Activated T-cell treated with anti-CD3 and anti-CD28 coated beads for 4 hours (primary cell): ENCODE data around the gene SLC39A13.
A peak's percentile ranks its signal among the peaks of the same experiment; 100 is the strongest.

Experiments
- DNase-seq: peaks from one replicate; pipeline ENCODE4 v3.0.0-alpha.2; 2020

Gene SLC39A13

GRCh38 chr11:47407746-47408590, at the start of gene SLC39A13:
Gene SLC39A13 (plus strand): TSS chr11:47408590. CDS start chr11:47410095, 1,505 bp downstream.
- DNase-seq, result peak; percentile 88

GRCh38 chr11:47358731-47359051, 49.7 kb upstream of the SLC39A13 start:
- no peak for DNase-seq

GRCh38 chr11:47359162-47359561, 49.2 kb upstream of the SLC39A13 start:
- DNase-seq, result no peak

GRCh38 chr11:47359586-47359985, 48.8 kb upstream of the SLC39A13 start:
- DNase-seq, result no peak

- no peak for DNase-seq
These were observed 48.0 kb upstream of the SLC39A13 start for GRCh38 chr11:47360341-47360740.

- DNase-seq, result no peak
These were observed 47.0 kb upstream of the SLC39A13 start for GRCh38 chr11:47361419-47361818.

GRCh38 chr11:47366020-47366490, 42.3 kb upstream of the SLC39A13 start:
- DNase-seq, result no peak

GRCh38 chr11:47369676-47370075, 38.7 kb upstream of the SLC39A13 start:
- no peak for DNase-seq

GRCh38 chr11:47372422-47372821, 36.0 kb upstream of the SLC39A13 start:
- DNase-seq, result no peak

GRCh38 chr11:47373876-47374719, 34.3 kb upstream of the SLC39A13 start:
- peak; percentile 80 for DNase-seq

GRCh38 chr11:47374720-47375019, 33.7 kb upstream of the SLC39A13 start:
- DNase-seq, result no peak

- DNase-seq, result no peak
These were observed 33.4 kb upstream of the SLC39A13 start for GRCh38 chr11:47375020-47375419.

GRCh38 chr11:47375546-47376085, 32.8 kb upstream of the SLC39A13 start:
- no peak for DNase-seq

GRCh38 chr11:47376107-47376524, 32.3 kb upstream of the SLC39A13 start:
- no peak for DNase-seq

GRCh38 chr11:47376525-47377371, 31.6 kb upstream of the SLC39A13 start:
- DNase-seq, result no peak

- DNase-seq, result no peak
These were observed 30.8 kb upstream of the SLC39A13 start for GRCh38 chr11:47377571-47378009.

GRCh38 chr11:47378010-47378835, 30.2 kb upstream of the SLC39A13 start, which contains the start of gene SPI1:
Gene SPI1 (minus strand): TSS chr11:47378547. CDS start chr11:47378353, 194 bp downstream.
- no peak for DNase-seq

GRCh38 chr11:47378836-47379170, 29.6 kb upstream of the SLC39A13 start:
- no peak for DNase-seq

- no peak for DNase-seq
These were observed 29.1 kb upstream of the SLC39A13 start for GRCh38 chr11:47379317-47379716.

GRCh38 chr11:47380078-47380477, 28.3 kb upstream of the SLC39A13 start:
- DNase-seq, result no peak

- no peak for DNase-seq
These were observed 25.3 kb upstream of the SLC39A13 start for GRCh38 chr11:47383071-47383470.

- no peak for DNase-seq
These were observed 23.9 kb upstream of the SLC39A13 start for GRCh38 chr11:47384498-47384897.
